HUES48 (cell line): Measurements from ENCODE around the gene PGAM2.

Experiments
- H3K27ac ChIP-seq: one replicate; pipeline ENCODE4 v1.7.0; 2013; ENCODE audit warnings: low read depth, low read length, inconsistent platforms
- H3K27me3 ChIP-seq: 2 replicates; pipeline ENCODE4 v1.6.1; 2013; ENCODE audit warnings: mild to moderate bottlenecking, low read length; ENCODE audit not compliant: control insufficient read depth, insufficient read depth
- H3K36me3 ChIP-seq: 2 replicates; pipeline ENCODE4 v1.6.1; 2013; ENCODE audit warnings: low read length; ENCODE audit not compliant: control insufficient read depth, insufficient read depth
- H3K4me1 ChIP-seq: 2 replicates; pipeline ENCODE4 v1.6.1; 2013; ENCODE audit warnings: mild to moderate bottlenecking, low read length; ENCODE audit not compliant: control insufficient read depth, insufficient read depth
- H3K4me3 ChIP-seq: 2 replicates; pipeline ENCODE4 v1.5.1; 2013; ENCODE audit warnings: mild to moderate bottlenecking, low read depth, low read length
- H3K9ac ChIP-seq: 2 replicates; pipeline ENCODE4 v1.6.1; 2013; ENCODE audit warnings: mild to moderate bottlenecking, low read depth, low read length, moderate library complexity
- H3K9me3 ChIP-seq: 2 replicates; pipeline ENCODE4 v1.6.1; 2013; ENCODE audit warnings: low read length; ENCODE audit not compliant: control insufficient read depth, insufficient read depth

PGAM2 gene

GRCh38 chr7:44061645-44062179 lies 3.7 kb downstream of the PGAM2 start:
- Histone ChIP-seq H3K4me1 (peaks cover 28% of the 10 kb centered on the region), H3K9ac (no peak overlapping the region), H3K36me3 (peaks cover 55% of the 10 kb centered on the region), H3K27ac (no peak overlapping the region), H3K4me3 (no peak overlapping the region), H3K27me3 (no peaks in the 10 kb centered on the region), H3K9me3 (no peaks in the 10 kb centered on the region)

GRCh38 chr7:44060948-44061644 lies 4.3 kb downstream of the PGAM2 start:
- peaks cover 23% of the 10 kb centered on the region for H3K4me1 ChIP-seq
- H3K9ac ChIP-seq: no peak overlapping the region
- no peaks in the 10 kb centered on the region for H3K27me3 ChIP-seq
- no peak overlapping the region for H3K4me3 ChIP-seq
- H3K27ac ChIP-seq: no peak overlapping the region
- H3K9me3 ChIP-seq: no peaks in the 10 kb centered on the region
- peaks cover 59% of the 10 kb centered on the region for H3K36me3 ChIP-seq

DNA sequence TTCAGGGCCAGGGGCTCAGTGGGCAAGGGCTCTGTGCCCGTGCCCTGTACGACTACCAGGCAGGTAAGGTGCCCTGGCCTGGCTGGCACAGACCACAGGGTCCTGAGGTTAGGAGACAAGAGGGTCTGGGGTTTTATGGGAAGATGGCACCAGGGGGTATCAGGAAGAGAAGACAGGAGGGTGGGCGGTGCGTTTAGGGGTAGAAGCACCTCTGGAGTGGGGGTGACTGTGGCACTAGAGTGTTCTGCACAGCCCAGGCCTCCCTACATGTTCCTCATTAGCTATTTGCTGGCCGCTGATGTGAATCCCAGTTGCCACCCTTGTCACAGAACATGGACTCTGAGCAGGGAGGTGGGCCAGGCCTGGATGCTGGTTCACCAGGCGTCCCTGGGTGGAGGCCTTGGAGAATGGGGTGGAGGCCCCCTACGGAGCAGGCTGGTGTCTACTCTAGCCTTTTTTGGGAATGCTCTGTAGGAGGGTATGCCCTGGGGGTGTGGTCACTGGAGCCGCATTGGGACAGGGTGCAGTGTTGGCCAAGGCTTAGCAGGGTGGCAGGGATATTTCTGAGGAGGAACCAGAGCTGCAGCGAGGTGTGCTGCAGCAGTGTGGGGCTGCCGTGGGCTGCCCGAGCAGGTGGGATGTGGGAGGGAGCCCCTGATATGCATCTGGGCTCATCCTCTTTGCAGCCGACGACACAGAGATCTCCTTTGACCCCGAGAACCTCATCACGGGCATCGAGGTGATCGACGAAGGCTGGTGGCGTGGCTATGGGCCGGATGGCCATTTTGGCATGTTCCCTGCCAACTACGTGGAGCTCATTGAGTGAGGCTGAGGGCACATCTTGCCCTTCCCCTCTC lies 5.0 kb downstream of the PGAM2 start:
- no peak overlapping the region for H3K27ac ChIP-seq
- H3K9ac ChIP-seq: no peak overlapping the region
- H3K27me3 ChIP-seq: no peaks in the 10 kb centered on the region
- H3K4me3 ChIP-seq: no peak overlapping the region
- H3K9me3 ChIP-seq: no peaks in the 10 kb centered on the region
- H3K36me3 ChIP-seq: peaks cover 59% of the 10 kb centered on the region
- H3K4me1 ChIP-seq: peaks cover 16% of the 10 kb centered on the region

GRCh38 chr7:44059219-44060090 lies 5.9 kb downstream of the PGAM2 start:
- no peaks in the 10 kb centered on the region for H3K27me3 ChIP-seq
- H3K36me3 ChIP-seq: peaks cover 66% of the 10 kb centered on the region
- H3K9me3 ChIP-seq: no peaks in the 10 kb centered on the region
- peaks cover 9% of the 10 kb centered on the region for H3K4me1 ChIP-seq
- no peak overlapping the region for H3K4me3 ChIP-seq
- no peak overlapping the region for H3K27ac ChIP-seq
- H3K9ac ChIP-seq: no peak overlapping the region

GRCh38 chr7:44058759-44059218 lies 6.6 kb downstream of the PGAM2 start:
- H3K9me3 ChIP-seq: no peaks in the 10 kb centered on the region
- no peak overlapping the region for H3K9ac ChIP-seq
- no peak overlapping the region for H3K4me3 ChIP-seq
- peaks cover 3% of the 10 kb centered on the region for H3K4me1 ChIP-seq
- no peaks in the 10 kb centered on the region for H3K27me3 ChIP-seq
- peaks cover 68% of the 10 kb centered on the region for H3K36me3 ChIP-seq
- H3K27ac ChIP-seq: no peak overlapping the region

DNA sequence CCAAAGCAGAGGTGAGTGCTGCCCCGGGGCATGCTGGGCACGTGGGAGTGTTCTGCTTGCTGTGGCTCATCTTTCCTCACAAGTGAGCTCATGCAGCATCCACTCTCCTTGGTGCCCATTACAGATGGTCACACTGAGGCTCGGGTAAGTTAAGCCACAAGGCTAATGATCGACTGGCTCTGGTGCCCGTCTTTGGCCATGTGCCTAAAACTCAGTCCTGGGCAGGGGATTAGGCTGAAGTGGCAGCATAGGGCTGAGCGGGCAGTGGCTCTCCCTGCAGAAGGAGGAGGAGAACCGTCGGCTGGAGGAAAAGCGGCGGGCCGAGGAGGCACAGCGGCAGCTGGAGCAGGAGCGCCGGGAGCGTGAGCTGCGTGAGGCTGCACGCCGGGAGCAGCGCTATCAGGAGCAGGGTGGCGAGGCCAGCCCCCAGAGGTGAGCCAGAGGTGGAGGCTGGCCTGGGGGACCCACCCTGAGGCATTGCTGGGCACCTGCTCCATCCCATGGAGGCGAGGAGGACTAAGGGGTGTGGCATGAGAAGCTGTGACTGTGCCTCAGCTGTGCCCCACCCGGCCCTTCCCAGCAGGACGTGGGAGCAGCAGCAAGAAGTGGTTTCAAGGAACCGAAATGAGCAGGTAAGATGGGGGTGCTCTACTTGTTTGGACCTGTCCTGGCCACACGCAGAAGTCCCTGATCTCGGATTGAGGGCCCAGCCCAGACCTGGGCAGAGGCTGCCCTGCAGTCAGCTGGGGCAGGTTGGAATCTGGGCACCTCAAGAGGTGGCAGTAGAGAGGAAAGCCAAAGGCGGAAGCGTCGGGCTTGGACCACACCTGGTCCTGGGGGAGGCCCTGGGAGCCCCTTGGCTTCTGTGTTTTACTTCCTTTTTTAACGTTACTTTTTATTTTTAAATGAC lies 7.3 kb downstream of the PGAM2 start:
- Histone ChIP-seq H3K27ac (no peak overlapping the region), H3K4me3 (no peak overlapping the region), H3K9me3 (no peaks in the 10 kb centered on the region), H3K9ac (no peak overlapping the region), H3K4me1 (no peaks in the 10 kb centered on the region), H3K27me3 (no peaks in the 10 kb centered on the region), H3K36me3 (peaks cover 70% of the 10 kb centered on the region)

GRCh38 chr7:44057181-44057848 lies 8.1 kb downstream of the PGAM2 start:
- Histone ChIP-seq H3K4me1 (no peaks in the 10 kb centered on the region), H3K9me3 (no peaks in the 10 kb centered on the region), H3K27me3 (no peaks in the 10 kb centered on the region), H3K36me3 (peaks cover 77% of the 10 kb centered on the region), H3K27ac (no peak overlapping the region), H3K4me3 (no peak overlapping the region), H3K9ac (no peak overlapping the region)

DNA sequence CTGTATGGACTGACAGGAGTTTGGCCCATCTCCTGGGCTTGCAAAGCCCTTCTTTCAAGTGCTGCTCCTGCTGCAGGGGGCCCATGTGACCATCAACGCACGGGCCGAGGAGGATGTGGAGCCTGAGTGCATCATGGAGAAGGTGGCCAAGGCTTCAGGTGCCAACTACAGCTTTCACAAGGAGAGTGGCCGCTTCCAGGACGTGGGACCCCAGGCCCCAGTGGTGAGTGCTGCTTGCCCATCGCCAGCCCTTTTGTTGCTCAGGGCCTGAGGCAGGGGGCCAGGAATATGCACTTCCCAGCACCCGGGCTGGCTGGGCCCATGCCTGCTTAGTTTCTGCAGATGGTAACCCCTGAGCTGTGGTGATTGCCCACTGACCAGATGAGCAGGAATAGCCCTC lies 8.7 kb downstream of the PGAM2 start:
- Histone ChIP-seq H3K27me3 (no peaks in the 10 kb centered on the region), H3K9me3 (no peaks in the 10 kb centered on the region), H3K9ac (no peak overlapping the region), H3K27ac (no peak overlapping the region), H3K4me1 (no peaks in the 10 kb centered on the region), H3K36me3 (peaks cover 76% of the 10 kb centered on the region), H3K4me3 (no peak overlapping the region)

GRCh38 chr7:44052771-44053365 lies 12.5 kb downstream of the PGAM2 start:
- H3K4me3 ChIP-seq: no peak overlapping the region

More at GRCh38 chr7:44052771-44053365, 12.5 kb downstream of the PGAM2 start:
- H3K27me3 ChIP-seq: no peaks in the 10 kb centered on the region
- H3K9me3 ChIP-seq: no peaks in the 10 kb centered on the region
- peaks cover 62% of the 10 kb centered on the region for H3K36me3 ChIP-seq
- no peak overlapping the region for H3K9ac ChIP-seq
- no peaks in the 10 kb centered on the region for H3K4me1 ChIP-seq
- no peak overlapping the region for H3K27ac ChIP-seq
